ENCODE results near the gene CPSF4L. TPM values are rescaled to one million over a fixed set of nuclear protein-coding genes. Genes with fewer than 3 reads are reported as not detected.
A peak's percentile ranks its signal among the peaks of the same experiment; 100 is the strongest.

Gene CPSF4L
- total RNA-seq, 1 donor from 2014 or later: not detected

GRCh38 chr17:73232587-73233373 is 28.9 kb downstream of the CPSF4L start:
- DNase-seq (ENCODE audit: low spot score in 2 of 2): peak in 1 of 2 donors; percentile 66
- Histone ChIP-seq H3K4me1 (peaks cover 7 to 27% of the 10 kb centered on the region in 2 donors), H3K4me3 (peak overlapping the region; percentile 87 to 96), H3K27me3 (no peaks in the 10 kb centered on the region), H3K36me3 (peaks cover 12 to 18% of the 10 kb centered on the region in 2 donors), H3K9me3 (no peaks in the 10 kb centered on the region), H3K27ac (peak overlapping the region; percentile 83 to 85)
- TF ChIP-seq CTCF (IDR thresholded peaks at IDR 0.05): no peak
- intact Hi-C loops (cut with DNase I): loop anchor here (1.0 kb wide), 1 partner anchor 39 kb away; the partner anchor contains the start of gene COG1

GRCh38 chr17:73231841-73232586 is 29.7 kb downstream of the CPSF4L start:
- peak overlapping the region; percentile 87 to 96 for H3K4me3 ChIP-seq
- peaks cover 5 to 27% of the 10 kb centered on the region in 2 donors for H3K4me1 ChIP-seq
- H3K9me3 ChIP-seq: no peaks in the 10 kb centered on the region
- H3K27me3 ChIP-seq: no peaks in the 10 kb centered on the region
- intact Hi-C loops (cut with DNase I): loop anchor here (1.0 kb wide), 2 partner anchors 39 to 80 kb away; partner anchors contain the start of genes CDC42EP4 and COG1
- peak; percentile 27 to 39 (median 31) for TF ChIP-seq CTCF (IDR thresholded peaks at IDR 0.05)
- H3K36me3 ChIP-seq: peaks cover 10 to 18% of the 10 kb centered on the region in 2 donors
- peak; percentile 83 to 97 for DNase-seq (ENCODE audit: low spot score in 2 of 2)
- H3K27ac ChIP-seq: peak overlapping the region; percentile 83 to 85

- Histone ChIP-seq H3K27ac (peak overlapping the region; percentile 83 to 85), H3K36me3 (peaks cover 6 to 12% of the 10 kb centered on the region in 2 donors), H3K27me3 (no peaks in the 10 kb centered on the region), H3K4me1 (peaks cover 5 to 31% of the 10 kb centered on the region in 2 donors), H3K4me3 (peak overlapping the region; percentile 87 to 96), H3K9me3 (no peaks in the 10 kb centered on the region)
- no peak for TF ChIP-seq CTCF (IDR thresholded peaks at IDR 0.05)
- no peak for DNase-seq (ENCODE audit: low spot score in 2 of 2)
- intact Hi-C loops (cut with DNase I): loop anchor here (1.0 kb wide), 1 partner anchor 81 kb away; the partner anchor contains the start of gene CDC42EP4
Observed at GRCh38 chr17:73231395-73231794, 30.3 kb downstream of the CPSF4L start.

- H3K4me3 ChIP-seq: no peak overlapping the region
- no peaks in the 10 kb centered on the region for H3K27me3 ChIP-seq
- H3K27ac ChIP-seq: no peak overlapping the region
- DNase-seq (ENCODE audit: low spot score in 2 of 2): no peak
- no peaks in the 10 kb centered on the region for H3K36me3 ChIP-seq
- H3K4me1 ChIP-seq: peaks cover 5 to 31% of the 10 kb centered on the region in 2 donors
- no peaks in the 10 kb centered on the region for H3K9me3 ChIP-seq
- intact Hi-C loops (cut with DNase I): no loop called here
- no peak for TF ChIP-seq CTCF (IDR thresholded peaks at IDR 0.05)
Observed at GRCh38 chr17:73230088-73230487, 31.6 kb downstream of the CPSF4L start.

GRCh38 chr17:73228748-73229236 is 32.9 kb downstream of the CPSF4L start:
- Histone ChIP-seq H3K27me3 (no peaks in the 10 kb centered on the region), H3K4me3 (no peak overlapping the region), H3K4me1 (peaks cover 5 to 27% of the 10 kb centered on the region in 2 donors), H3K27ac (peak overlapping the region; percentile 45 to 47), H3K36me3 (no peaks in the 10 kb centered on the region), H3K9me3 (no peaks in the 10 kb centered on the region)
- TF ChIP-seq CTCF (IDR thresholded peaks at IDR 0.05): no peak
- intact Hi-C loops (cut with DNase I): no loop called here
- peak in 1 of 2 donors; percentile 83 for DNase-seq (ENCODE audit: low spot score in 2 of 2)

All from ascending aorta (tissue), 2 donors.